ENCODE results near the gene UCP2.

UCP2 gene, protein sequence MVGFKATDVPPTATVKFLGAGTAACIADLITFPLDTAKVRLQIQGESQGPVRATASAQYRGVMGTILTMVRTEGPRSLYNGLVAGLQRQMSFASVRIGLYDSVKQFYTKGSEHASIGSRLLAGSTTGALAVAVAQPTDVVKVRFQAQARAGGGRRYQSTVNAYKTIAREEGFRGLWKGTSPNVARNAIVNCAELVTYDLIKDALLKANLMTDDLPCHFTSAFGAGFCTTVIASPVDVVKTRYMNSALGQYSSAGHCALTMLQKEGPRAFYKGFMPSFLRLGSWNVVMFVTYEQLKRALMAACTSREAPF
- total RNA-seq = 16.9 to 93.8 (median 34.3) reads per million in 9 experiments

DNA sequence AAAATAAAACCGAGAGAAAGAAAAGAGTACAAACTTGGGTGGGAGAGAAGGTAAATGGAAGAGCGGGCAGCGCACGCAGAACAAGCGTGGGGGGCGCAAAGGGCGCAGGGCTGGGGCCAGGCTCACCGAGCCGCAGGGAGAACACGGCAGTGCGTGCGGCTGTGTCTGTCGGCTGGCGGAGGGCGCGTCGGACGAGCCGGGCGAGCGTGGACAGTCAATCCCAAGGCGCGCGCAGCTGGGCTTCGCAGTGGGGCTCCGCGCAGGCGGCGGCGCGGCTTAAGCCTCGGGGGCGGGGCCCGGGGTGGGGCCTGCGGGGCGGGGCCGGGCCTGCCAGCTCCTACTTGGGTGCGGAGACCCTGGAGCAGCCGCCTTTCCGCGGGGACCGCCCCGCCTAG is at the start of gene UCP2:
TSS of gene UCP2 (minus strand) at position 249 of the 395 bp plus-strand sequence. CDS start 4,465 bp downstream, outside the sequence.
- DNase-seq (peak; percentile 68 to 75 (median 73)), ATAC-seq (replicated peaks) (peak; percentile 61)
- peaks cover 52 to 55% of the 10 kb centered on the region in 2 donors for H3K4me1 Mint-ChIP-seq (ENCODE audit: low read depth in 2 of 2)
- H3K4me3 Mint-ChIP-seq = peak within 1 kb of the TSS; percentile 92 to 96
- H3K27me3 Mint-ChIP-seq = no peaks in the 10 kb centered on the region
- no peaks in the 10 kb centered on the region for H3K9me3 Mint-ChIP-seq
- peak within 1 kb of the TSS; percentile 98 for H3K27ac Mint-ChIP-seq
- H3K36me3 Mint-ChIP-seq (ENCODE audit: insufficient read depth) = peaks cover 60% of the 10 kb centered on the region

DNA sequence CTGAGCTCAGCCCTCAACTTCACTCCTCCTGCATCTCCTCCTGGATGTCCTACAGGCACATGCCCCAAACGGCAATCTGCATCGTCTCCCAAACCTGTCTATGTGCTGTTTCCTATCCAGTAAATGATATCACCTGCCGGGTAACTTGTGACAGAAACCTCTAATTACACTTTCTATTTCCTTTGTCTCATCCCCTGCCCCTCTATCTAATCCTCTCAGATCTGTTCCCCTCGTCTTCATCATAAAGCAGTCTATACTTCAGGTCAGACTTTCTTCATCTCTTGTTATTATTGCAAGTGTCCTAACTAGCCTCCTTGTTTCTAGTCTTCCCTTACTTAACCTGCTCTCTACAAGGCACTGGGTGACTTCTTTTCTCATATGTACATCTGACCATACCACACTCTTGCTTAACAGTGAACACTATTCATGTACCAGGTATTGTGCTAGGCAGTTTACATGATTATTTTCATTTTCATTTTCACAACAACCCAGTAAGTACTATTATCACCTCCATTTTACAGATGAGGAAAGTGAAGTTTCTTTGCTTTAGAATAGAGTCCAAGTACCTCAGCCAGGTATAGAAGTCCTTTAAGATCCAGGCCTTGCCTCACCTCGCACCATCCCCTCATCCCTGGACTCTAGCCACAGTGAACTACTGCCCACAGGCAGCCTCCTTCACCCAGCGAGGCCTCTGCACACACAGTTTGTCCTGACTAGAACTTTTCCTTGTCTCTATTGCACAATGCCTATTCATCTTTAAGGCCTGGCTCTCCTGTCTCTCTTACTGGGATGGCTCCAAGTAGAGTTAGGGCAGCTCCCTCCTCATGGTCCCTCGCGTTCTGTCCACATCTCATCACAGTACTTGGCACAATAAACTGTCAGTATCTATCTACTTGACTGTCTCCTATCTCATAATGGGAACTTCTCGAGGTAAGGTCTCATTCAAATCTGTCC is 48.4 kb upstream of the UCP2 start:
- H3K4me3 Mint-ChIP-seq = peak overlapping the region; percentile 65 to 68
- peak overlapping the region; percentile 83 to 94 for H3K27ac Mint-ChIP-seq
- peaks cover 18 to 25% of the 10 kb centered on the region in 2 donors for H3K4me1 Mint-ChIP-seq (ENCODE audit: low read depth in 2 of 2)
- ATAC-seq (replicated peaks) (peak; percentile 79), DNase-seq (no peak)
- H3K9me3 Mint-ChIP-seq = no peaks in the 10 kb centered on the region
- H3K27me3 Mint-ChIP-seq = no peaks in the 10 kb centered on the region
- peaks cover 8% of the 10 kb centered on the region for H3K36me3 Mint-ChIP-seq (ENCODE audit: insufficient read depth)

DNA sequence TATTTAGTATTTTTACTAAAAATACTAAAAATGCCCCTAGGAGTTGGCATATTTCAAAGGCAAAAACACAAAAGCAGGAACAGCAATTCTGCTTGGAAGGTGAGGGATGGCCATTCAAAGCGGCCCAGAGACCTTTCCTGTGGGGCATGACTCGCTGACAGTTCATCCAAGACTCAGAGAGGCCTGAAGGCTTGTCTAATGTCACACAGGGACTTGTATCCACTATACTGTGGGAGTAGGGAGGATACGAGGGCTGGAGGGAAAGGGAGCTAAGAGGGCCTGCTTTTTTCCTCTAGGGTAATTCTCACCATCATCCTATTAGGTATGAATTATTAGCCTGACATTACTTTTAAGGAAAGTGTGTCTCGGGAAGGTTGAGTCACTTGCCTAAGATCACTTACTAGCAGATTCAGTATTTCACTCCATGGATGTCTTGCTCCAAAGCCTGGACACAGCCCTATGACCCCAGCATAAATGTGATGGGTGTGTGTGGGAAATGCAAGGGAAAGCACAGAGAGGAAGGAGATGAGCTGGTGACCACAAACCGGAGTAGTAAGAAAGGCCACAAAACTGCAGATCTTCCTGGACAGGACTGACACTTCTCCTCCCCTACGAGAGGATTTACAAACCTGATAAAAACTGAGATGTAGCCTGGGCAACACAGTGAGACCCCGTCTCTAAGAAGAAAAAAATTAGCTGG is 43.0 kb upstream of the UCP2 start:
- ATAC-seq (replicated peaks) (peak; percentile 52), DNase-seq (no peak)
- Mint-ChIP-seq H3K36me3 (ENCODE audit: insufficient read depth) (peaks cover 4% of the 10 kb centered on the region), H3K4me3 (peak overlapping the region in 1 of 2 donors; percentile 40), H3K27ac (peak overlapping the region; percentile 38 to 73), H3K9me3 (no peaks in the 10 kb centered on the region), H3K4me1 (ENCODE audit: low read depth in 2 of 2) (peaks cover 20 to 26% of the 10 kb centered on the region in 2 donors), H3K27me3 (no peaks in the 10 kb centered on the region)

DNA sequence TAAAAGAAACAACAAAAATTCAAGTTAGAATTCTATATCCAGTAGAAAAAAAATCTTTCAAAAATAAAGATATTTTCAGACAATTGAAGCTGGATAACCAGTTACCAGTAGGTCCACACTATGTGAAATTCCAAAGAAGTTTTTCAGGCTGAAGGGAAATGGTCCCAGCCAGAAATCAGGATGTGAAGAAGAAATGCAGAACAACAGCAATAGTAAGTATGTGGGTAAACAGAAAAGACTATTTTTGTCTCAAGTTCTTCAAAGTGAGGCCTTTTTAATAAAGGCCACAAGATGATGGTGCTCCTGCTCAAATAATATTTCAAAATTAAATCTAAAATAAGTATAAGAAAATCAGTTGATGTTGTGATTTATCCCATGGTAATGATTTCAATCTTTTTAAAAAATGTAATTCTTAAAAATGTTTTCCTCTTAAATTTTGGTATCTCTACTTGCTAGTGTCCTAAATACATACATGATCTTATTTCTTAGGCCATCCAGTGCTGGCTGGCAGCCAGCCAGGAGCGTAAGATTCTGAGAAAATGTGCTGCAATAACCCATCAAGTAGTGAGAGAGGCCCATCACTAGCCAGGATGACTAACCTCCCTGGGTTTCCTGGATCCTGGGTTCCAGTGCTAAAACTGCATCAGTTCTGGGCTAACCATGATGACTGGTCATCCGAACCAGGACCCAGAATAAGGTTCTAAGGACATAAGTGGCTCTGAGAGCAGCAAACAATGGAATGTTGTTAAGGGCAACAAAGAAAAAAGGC is 41.8 kb upstream of the UCP2 start:
- peak overlapping the region; percentile 73 for H3K27ac Mint-ChIP-seq
- no peak for ATAC-seq (replicated peaks)
- no peak overlapping the region for H3K4me3 Mint-ChIP-seq

DNA sequence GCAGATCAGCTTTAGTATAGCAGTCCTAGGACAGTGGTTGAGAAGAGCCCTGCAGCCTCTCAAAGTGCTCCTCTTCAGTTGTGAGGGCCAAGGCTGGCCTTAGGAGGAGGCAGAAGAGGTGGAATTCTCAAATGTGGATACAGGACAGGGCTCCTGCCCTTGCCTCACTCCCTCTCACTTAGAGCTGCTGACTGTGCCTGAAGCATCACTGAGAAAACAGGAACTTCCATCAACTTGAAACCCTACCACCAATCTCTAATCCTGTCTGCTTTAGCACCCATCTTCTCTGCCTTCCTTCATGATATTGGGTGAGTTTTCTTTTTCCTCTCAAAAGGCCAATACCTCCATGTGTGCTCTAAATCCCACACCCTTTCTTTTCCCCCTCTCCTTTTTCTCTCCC is 40.6 kb upstream of the UCP2 start:
- ATAC-seq (replicated peaks) (no peak), DNase-seq (no peak)
- H3K4me1 Mint-ChIP-seq (ENCODE audit: low read depth in 2 of 2) = peaks cover 15 to 17% of the 10 kb centered on the region in 2 donors
- no peaks in the 10 kb centered on the region for H3K27me3 Mint-ChIP-seq
- H3K9me3 Mint-ChIP-seq = no peaks in the 10 kb centered on the region
- H3K36me3 Mint-ChIP-seq (ENCODE audit: insufficient read depth) = peaks cover 4% of the 10 kb centered on the region
- H3K4me3 Mint-ChIP-seq = no peak overlapping the region
- H3K27ac Mint-ChIP-seq = peak overlapping the region; percentile 1 to 35

More for the DNA sequence above, 41.8 kb upstream of the UCP2 start:
- Mint-ChIP-seq H3K27me3 (no peaks in the 10 kb centered on the region), H3K36me3 (ENCODE audit: insufficient read depth) (peaks cover 4% of the 10 kb centered on the region), H3K4me1 (ENCODE audit: low read depth in 2 of 2) (peaks cover 15 to 18% of the 10 kb centered on the region in 2 donors), H3K9me3 (no peaks in the 10 kb centered on the region)
- no peak for DNase-seq

DNA sequence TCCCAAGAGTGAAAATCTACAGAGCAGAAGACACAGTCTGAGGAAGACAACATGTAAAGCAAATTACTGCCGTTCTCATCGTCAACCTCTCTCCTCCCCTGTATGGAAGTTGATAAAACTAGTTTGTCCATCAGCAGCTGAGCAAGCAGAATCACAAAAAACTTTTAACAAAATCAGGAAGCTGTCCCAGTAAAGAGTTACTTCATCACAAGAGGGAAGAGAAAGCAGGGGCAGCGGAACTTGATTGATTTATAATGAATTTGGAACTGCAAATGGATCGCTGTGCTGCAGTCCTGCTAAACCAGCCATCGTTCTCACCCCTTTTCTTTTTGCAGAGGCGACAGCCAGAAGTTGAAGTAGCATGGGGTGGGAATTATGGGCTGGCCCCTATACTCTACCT is 39.9 kb upstream of the UCP2 start:
- ATAC-seq (replicated peaks) (no peak), DNase-seq (no peak)
- Mint-ChIP-seq H3K4me3 (no peak overlapping the region), H3K4me1 (ENCODE audit: low read depth in 2 of 2) (peaks cover 14 to 17% of the 10 kb centered on the region in 2 donors), H3K27ac (no peak overlapping the region), H3K36me3 (ENCODE audit: insufficient read depth) (peaks cover 4% of the 10 kb centered on the region), H3K27me3 (no peaks in the 10 kb centered on the region), H3K9me3 (no peaks in the 10 kb centered on the region)

DNA sequence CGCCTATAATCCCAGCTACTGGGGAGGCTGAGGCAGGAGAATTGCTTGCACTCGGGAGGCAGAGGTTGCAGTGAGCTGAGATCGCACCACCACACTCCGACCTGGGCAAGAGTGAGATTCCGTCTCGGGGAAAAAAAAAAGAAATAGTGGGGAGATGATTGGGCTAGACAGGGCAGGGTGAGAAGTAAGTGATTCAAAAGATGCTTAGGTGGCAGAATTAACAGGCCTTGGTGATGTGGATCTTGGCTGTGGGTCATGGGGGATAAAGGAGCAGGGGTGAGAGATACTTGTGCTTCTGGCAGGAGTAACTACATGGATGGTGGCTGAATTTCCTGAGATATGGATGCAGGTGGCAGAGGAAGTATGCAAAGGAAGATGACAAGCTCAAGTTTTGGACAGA is 39.4 kb upstream of the UCP2 start:
- H3K36me3 Mint-ChIP-seq (ENCODE audit: insufficient read depth) = peaks cover 4% of the 10 kb centered on the region
- no peak overlapping the region for H3K27ac Mint-ChIP-seq
- no peaks in the 10 kb centered on the region for H3K27me3 Mint-ChIP-seq
- no peak overlapping the region for H3K4me3 Mint-ChIP-seq
- peaks cover 14 to 17% of the 10 kb centered on the region in 2 donors for H3K4me1 Mint-ChIP-seq (ENCODE audit: low read depth in 2 of 2)
- no peak for ATAC-seq (replicated peaks)
- H3K9me3 Mint-ChIP-seq = no peaks in the 10 kb centered on the region
- DNase-seq = no peak

DNA sequence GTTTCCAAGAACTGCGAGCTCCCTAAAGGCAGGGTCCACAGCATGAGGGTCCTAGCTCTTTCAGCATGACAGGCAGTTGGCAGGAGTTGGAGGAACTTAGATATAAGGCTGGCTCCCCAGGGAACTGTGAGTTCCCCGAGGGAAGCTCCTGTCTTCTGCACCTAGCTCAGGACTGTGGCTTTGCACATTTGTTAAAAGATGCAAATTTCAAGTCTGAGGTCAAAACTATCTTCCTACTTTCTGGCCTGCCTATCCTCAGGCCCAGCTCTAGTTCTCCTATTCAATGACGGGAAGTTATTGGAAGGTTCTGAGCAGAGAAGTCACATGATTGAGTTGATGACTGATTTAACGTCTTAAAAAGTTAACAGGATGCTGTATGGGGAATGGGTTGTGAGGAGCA is 37.9 kb upstream of the UCP2 start:
- DNase-seq = no peak

DNA sequence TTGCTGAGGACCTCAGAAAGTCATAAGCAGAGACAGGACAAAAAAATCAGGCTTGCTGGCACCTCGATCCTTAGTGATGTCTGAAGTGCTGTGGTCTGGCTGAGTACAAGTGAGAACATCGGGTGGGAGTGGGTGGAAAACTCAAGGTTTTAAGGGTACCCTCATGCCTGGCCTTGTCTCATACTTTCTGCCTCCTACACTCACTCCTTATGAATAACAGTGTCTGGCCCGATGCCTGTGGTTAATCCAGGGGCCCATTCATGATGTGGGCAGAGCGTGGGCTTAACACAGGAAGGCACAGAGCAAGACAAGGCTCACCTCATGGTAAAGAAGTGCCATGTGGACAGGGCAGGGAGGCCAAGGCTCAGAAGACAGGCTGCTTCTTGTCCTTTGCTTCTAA is 37.2 kb upstream of the UCP2 start:
- peak in 2 of 3 experiments; percentile 14 to 26 for DNase-seq
- Mint-ChIP-seq H3K27ac (no peak overlapping the region), H3K4me1 (ENCODE audit: low read depth in 2 of 2) (peaks cover 14 to 16% of the 10 kb centered on the region in 2 donors), H3K27me3 (no peaks in the 10 kb centered on the region), H3K4me3 (peak overlapping the region in 1 of 2 donors; percentile 7), H3K9me3 (no peaks in the 10 kb centered on the region), H3K36me3 (ENCODE audit: insufficient read depth) (no peaks in the 10 kb centered on the region)
- ATAC-seq (replicated peaks) = peak; percentile 95

More for the DNA sequence above, 37.9 kb upstream of the UCP2 start:
- Mint-ChIP-seq H3K36me3 (ENCODE audit: insufficient read depth) (no peaks in the 10 kb centered on the region), H3K27me3 (no peaks in the 10 kb centered on the region), H3K4me1 (ENCODE audit: low read depth in 2 of 2) (peaks cover 12 to 14% of the 10 kb centered on the region in 2 donors), H3K27ac (no peak overlapping the region), H3K4me3 (no peak overlapping the region), H3K9me3 (no peaks in the 10 kb centered on the region)
- no peak for ATAC-seq (replicated peaks)

DNA sequence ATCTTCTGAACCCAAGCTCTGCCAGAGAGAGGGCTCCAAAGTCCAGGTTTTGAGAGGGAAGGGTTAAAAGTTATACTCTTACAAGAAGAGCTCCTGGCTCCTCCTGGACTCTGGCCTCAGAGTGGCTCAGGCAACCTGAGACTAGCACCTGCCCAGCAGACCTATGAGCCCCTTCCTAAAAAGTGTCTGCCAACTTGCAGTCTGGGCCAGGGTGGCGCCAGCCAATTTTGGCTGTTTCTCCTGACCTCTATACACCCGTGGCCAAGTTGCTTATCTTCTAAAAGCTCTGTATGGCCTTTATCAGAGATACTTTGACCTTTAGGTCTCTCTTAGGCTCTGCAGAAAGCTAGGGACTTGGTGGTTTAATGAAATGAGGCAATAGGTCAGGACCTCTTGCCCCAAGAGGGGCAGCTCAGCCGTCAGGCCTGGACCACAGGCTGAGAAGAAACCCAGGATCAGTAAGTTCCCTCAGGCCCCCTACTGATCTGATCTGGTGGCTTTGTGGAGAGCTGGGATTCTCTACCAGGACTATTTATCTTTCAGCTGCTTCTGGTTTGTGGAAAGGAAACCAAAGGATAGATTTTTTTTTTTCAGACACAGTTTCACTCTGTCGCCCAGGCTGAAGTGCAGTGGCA is 36.6 kb upstream of the UCP2 start:
- Mint-ChIP-seq H3K36me3 (ENCODE audit: insufficient read depth) (no peaks in the 10 kb centered on the region), H3K4me1 (ENCODE audit: low read depth in 2 of 2) (peaks cover 15 to 16% of the 10 kb centered on the region in 2 donors), H3K9me3 (no peaks in the 10 kb centered on the region), H3K4me3 (peak overlapping the region in 1 of 2 donors; percentile 7), H3K27ac (no peak overlapping the region), H3K27me3 (no peaks in the 10 kb centered on the region)
- ATAC-seq (replicated peaks) = no peak
- DNase-seq = no peak

DNA sequence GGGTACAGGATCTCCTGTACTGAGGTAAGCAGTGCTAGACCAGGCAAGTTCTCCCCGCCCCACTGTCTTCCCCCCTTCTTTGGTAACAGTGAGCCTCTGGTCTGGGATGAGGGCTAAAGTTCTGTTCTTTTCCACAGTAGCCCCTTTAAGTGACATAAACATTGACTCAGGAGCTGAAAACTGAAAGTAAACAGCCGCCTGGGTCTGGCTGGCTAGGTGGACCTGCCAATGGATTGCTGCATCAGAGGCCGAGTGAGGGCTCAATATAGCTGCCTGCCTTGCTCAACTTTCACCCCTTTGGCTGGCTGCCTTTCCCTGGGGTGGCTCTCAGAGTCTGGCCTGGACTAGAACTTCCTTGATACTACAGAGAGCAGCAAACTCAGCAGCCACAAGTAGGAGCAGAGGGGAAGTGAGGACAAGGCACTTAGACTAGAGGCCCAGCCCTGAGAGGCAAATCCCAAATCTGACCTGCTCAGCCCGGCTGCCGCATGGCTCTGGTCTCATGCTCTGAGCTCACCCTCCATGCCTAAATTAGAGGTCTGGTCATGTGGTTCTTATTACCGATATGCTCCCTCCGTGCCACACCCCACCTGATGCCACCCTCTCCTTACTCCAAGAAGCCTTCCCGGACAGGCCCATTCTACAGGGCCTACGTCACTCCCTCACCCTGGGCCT is 35.8 kb upstream of the UCP2 start:
- no peak overlapping the region for H3K27ac Mint-ChIP-seq
- no peak overlapping the region for H3K4me3 Mint-ChIP-seq
- no peaks in the 10 kb centered on the region for H3K27me3 Mint-ChIP-seq
- no peaks in the 10 kb centered on the region for H3K9me3 Mint-ChIP-seq
- H3K4me1 Mint-ChIP-seq (ENCODE audit: low read depth in 2 of 2) = peaks cover 9 to 14% of the 10 kb centered on the region in 2 donors
- ATAC-seq (replicated peaks) (no peak), DNase-seq (no peak)
- no peaks in the 10 kb centered on the region for H3K36me3 Mint-ChIP-seq (ENCODE audit: insufficient read depth)

DNA sequence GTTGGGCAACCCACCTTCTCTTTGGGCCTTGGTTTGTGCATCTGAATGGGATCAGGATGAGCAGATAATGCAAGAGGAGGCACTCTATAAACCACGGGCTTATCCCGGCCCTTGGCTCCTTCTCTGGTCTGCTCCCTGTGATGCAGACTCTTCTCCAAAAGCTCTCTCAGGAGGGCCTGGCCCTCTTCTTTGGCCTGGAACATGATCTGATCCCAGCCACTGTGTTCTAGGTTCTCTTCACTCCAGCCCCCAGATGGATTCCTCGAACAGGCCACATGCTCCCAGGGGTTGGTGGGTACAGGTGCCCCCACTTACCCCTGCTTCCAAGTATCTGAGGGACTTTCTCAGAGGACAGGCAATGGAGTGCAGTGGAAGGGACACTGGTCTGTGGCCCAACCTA is 35.0 kb upstream of the UCP2 start:
- peaks cover 9 to 14% of the 10 kb centered on the region in 2 donors for H3K4me1 Mint-ChIP-seq (ENCODE audit: low read depth in 2 of 2)

More for the DNA sequence above, 35.0 kb upstream of the UCP2 start:
- H3K9me3 Mint-ChIP-seq = no peaks in the 10 kb centered on the region
- no peak overlapping the region for H3K4me3 Mint-ChIP-seq
- DNase-seq (no peak), ATAC-seq (replicated peaks) (no peak)
- no peaks in the 10 kb centered on the region for H3K36me3 Mint-ChIP-seq (ENCODE audit: insufficient read depth)
- no peaks in the 10 kb centered on the region for H3K27me3 Mint-ChIP-seq
- no peak overlapping the region for H3K27ac Mint-ChIP-seq
